ENCODE measurements around the gene GBE1.

Gene GBE1

DNA sequence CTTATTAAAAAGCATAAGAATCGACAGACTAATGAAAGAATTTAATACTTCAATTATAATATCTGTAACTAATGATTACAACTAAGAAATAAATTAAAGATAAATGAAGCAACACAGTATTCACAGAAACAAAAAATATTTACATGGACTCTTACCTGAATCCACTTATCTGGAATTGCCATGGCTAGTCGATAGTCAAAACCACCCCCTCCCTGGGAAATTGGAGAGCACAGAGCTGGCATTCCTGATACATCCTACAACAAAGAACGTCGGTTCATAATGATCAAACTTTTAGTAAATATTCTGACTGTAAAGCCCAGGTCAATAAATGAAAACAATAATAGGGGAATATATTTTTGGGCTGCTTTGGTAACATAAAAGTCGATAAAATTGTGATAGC, 175.5 kb downstream of the GBE1 start:
- CTCF ChIA-PET = no interaction called here
- no peak overlapping the region for H3K27ac ChIP-seq
- no peak for DNase-seq (ENCODE audit: low spot score)
- TF ChIP-seq CTCF (conservative IDR thresholded peaks at IDR 0.05; ENCODE audit: low read depth) = no peak
- POLR2A ChIA-PET (ENCODE audit: low non-redundant PET) = no interaction called here

DNA sequence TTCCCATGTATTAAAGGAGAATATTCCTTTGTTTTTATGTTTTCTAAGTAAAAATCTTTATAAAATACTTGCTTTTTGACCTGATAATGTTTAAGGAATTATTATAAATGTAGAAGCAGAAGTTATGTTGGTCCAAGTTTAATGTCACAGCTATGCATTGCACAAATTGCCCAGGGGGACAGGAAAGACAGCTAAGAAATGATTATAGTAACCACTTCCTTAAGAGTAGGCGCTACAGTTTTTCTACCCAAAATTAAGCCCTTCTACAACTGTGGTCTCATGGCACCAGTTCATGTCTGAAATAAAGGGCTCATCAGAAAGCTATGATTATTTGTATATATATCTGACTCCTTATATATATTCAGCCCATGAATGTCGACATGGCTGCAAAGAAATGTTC, 176.4 kb downstream of the GBE1 start:
- CTCF ChIA-PET = no interaction called here
- TF ChIP-seq CTCF (conservative IDR thresholded peaks at IDR 0.05; ENCODE audit: low read depth) = no peak
- H3K27ac ChIP-seq = no peak overlapping the region
- DNase-seq (ENCODE audit: low spot score) = no peak
- POLR2A ChIA-PET (ENCODE audit: low non-redundant PET) = no interaction called here

DNA sequence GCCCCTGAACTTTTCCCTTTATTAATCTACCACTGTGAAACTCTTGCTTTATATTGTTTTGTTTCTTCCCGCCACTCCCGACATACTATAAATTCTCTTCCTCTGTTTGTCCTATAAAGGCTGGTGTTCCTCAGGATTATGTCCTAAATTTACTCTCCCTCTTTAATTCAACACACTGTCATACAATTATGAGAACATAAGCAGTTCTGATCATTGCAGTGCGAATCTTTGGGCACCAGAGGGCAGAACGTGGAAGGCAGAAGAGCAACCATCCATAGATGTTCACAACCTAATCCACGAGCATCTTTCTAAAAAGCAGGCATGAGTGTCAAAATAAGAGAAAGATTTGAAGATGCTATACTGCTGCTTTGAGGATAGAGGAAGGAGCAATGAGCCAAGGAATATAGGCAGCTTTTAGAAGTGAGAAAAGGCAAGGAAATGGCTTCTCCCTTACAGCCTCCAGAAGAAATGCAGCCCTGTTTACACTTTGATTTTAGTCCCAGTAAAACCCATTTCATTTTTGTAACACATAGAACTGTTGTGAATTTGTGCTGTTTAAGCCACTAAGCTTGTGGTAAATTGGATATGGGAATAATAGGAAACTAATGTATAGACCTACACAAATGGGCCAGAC, 179.4 kb downstream of the GBE1 start:
- ChIA-PET CTCF (no interaction called here), POLR2A (ENCODE audit: low non-redundant PET) (no interaction called here)

DNA sequence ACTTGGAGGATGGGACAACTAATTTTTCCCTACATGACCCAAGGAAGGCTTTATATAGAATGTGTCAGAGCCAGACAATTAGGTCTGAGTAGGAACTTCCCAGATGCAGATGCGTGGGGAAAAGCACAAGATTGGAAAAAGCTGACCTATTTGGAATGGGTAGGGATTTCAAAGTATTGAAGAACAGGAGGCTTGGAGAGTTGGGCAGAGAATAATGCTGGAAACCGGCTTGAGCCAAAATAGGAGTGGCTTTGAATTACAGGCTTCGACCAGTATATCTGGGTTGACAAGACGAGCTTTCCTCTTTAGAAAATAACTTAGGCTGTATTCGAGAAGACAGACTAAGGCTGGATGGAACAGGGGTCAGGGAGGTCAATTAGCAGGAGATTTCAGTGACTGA, 181.1 kb downstream of the GBE1 start:
- POLR2A ChIA-PET (ENCODE audit: low non-redundant PET) = no interaction called here
- CTCF ChIA-PET = no interaction called here
- DNase-seq (ENCODE audit: low spot score) = no peak
- no peak overlapping the region for H3K27ac ChIP-seq
- TF ChIP-seq CTCF (conservative IDR thresholded peaks at IDR 0.05; ENCODE audit: low read depth) = no peak

More for the DNA sequence above, 179.4 kb downstream of the GBE1 start:
- TF ChIP-seq CTCF (conservative IDR thresholded peaks at IDR 0.05; ENCODE audit: low read depth) = peak; percentile 77
- DNase-seq (ENCODE audit: low spot score) = peak; percentile 2
- no peak overlapping the region for H3K27ac ChIP-seq

- POLR2A ChIA-PET (ENCODE audit: low non-redundant PET) = no interaction called here
- CTCF ChIA-PET = no interaction called here
These were observed 181.7 kb downstream of the GBE1 start for GRCh38 chr3:81579744-81580143.

DNA sequence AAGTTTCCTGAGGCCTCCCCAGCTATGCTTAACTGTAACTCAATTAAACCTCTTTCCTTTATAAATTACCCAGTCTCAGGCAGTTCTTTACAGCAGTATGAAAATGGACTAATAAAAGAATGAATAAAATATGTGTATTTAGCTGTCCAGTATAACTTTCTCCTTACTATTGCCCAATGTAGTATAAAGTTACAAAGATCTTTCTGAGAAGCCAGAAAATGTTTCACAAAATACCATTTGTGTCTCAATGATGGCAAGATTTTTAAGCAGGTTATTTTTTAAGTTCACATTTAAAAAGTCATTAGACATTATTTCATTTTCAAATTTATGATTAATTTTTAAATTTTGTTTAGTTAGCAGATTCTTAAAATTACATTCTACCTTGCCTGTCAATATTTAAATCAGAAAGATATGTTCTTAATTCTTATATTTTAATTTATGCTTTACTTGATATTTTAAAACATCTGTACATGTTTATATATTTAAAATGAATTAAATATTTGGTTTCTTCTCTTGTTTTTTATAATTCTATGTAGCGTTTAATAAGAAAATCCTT, 189.2 kb downstream of the GBE1 start:
- POLR2A ChIA-PET (ENCODE audit: low non-redundant PET) = no interaction called here
- DNase-seq (ENCODE audit: low spot score) = no peak
- TF ChIP-seq CTCF (conservative IDR thresholded peaks at IDR 0.05; ENCODE audit: low read depth) = no peak
- no peak overlapping the region for H3K27ac ChIP-seq
- CTCF ChIA-PET = no interaction called here

More at GRCh38 chr3:81579744-81580143, 181.7 kb downstream of the GBE1 start:
- TF ChIP-seq CTCF (conservative IDR thresholded peaks at IDR 0.05; ENCODE audit: low read depth) = no peak
- no peak for DNase-seq (ENCODE audit: low spot score)
- no peak overlapping the region for H3K27ac ChIP-seq

Measured in RWPE1 (cell line).